HepG2 (cell line): Measurements from ENCODE around the gene ELL. TPM values are rescaled to one million over a fixed set of nuclear protein-coding genes. Genes with fewer than 3 reads are reported as not detected.

Experiments used
- BHLHE40 ChIP-seq: IDR thresholded peaks from 2 replicates; pipeline ENCODE4 v1.6.1; 2011; ENCODE audit warnings: low read length, improper control_type of control experiment
- ETV5 ChIP-seq: IDR thresholded peaks from 2 replicates; pipeline ENCODE4 v1.6.1; 2018; ENCODE audit warnings: missing biosample characterization, missing genetic modification reagents, inconsistent platforms, borderline replicate concordance
- FOXP1 ChIP-seq, 2 experiments: fragments of 450-650 bp in 1 of 2; IDR thresholded peaks; 2 replicates each; pipeline ENCODE4 v1.6.1; 2017 to 2018; ENCODE audit warnings: antibody characterized with exemption in 1 of 2
- MTF1 ChIP-seq: sonication (generic); formaldehyde crosslinking; IDR thresholded peaks from 2 replicates; pipeline ENCODE4 v1.5.0; 2020; ENCODE audit warnings: missing genetic modification reagents
- MZF1 ChIP-seq: sonication (generic); formaldehyde crosslinking; IDR thresholded peaks from 2 replicates; pipeline ENCODE4 v1.8.1; 2023; ENCODE audit warnings: mild to moderate bottlenecking, missing genetic modification reagents, borderline replicate concordance
- NCOA2 ChIP-seq: sonication (generic); formaldehyde crosslinking; IDR thresholded peaks from 2 replicates; pipeline ENCODE4 v1.8.0; 2022; ENCODE audit warnings: inconsistent platforms
- NFIB ChIP-seq: sonication (generic); formaldehyde crosslinking; IDR thresholded peaks from 2 replicates; pipeline ENCODE4 v1.9.0; 2021; ENCODE audit warnings: missing genetic modification reagents, mild to moderate bottlenecking, borderline replicate concordance
- NFKB2 ChIP-seq: sonication (generic); formaldehyde crosslinking; IDR thresholded peaks from 2 replicates; pipeline ENCODE4 v1.4.0; 2020; ENCODE audit warnings: missing genetic modification reagents, borderline replicate concordance
- NFYC ChIP-seq: IDR thresholded peaks from 2 replicates; pipeline ENCODE4 v1.6.1; 2016; ENCODE audit warnings: missing genetic modification reagents, missing compliant biosample characterization
- SP1 ChIP-seq, 2 experiments: fragments of 450-650 bp in 1 of 2; sonication (generic) in 1 of 2; formaldehyde crosslinking in 1 of 2; IDR thresholded peaks; 2 replicates each; pipeline versions ENCODE4 v1.4.0 to v1.6.1; 2016 to 2020; ENCODE audit warnings: missing genetic modification reagents in 1 of 2
- ZNF234 ChIP-seq: sonication (generic); formaldehyde crosslinking; conservative IDR thresholded peaks from 2 replicates; pipeline ENCODE4 v1.5.1; 2020; ENCODE audit warnings: mild to moderate bottlenecking, missing genetic modification reagents
- ZNF350 ChIP-seq: sonication (generic); formaldehyde crosslinking; IDR thresholded peaks from 2 replicates; pipeline ENCODE4 v1.4.0; 2020; ENCODE audit warnings: mild to moderate bottlenecking, low read depth, missing genetic modification reagents, borderline replicate concordance
- ZNF615 ChIP-seq: sonication (generic); formaldehyde crosslinking; IDR thresholded peaks from 2 replicates; pipeline ENCODE4 v1.5.0; 2020; ENCODE audit warnings: mild to moderate bottlenecking, missing genetic modification reagents, borderline replicate concordance
- ZNF672 ChIP-seq: sonication (generic); formaldehyde crosslinking; IDR thresholded peaks from 2 replicates; pipeline ENCODE4 v1.8.1; 2022; ENCODE audit warnings: missing genetic modification reagents
- ZNF720 ChIP-seq: sonication (generic); formaldehyde crosslinking; IDR thresholded peaks from 2 replicates; pipeline ENCODE4 v1.4.0; 2020; ENCODE audit warnings: missing genetic modification reagents
- ZNF777 ChIP-seq: sonication (generic); formaldehyde crosslinking; IDR thresholded peaks from 2 replicates; pipeline ENCODE4 v1.4.0; 2020; ENCODE audit warnings: missing genetic modification reagents
- polyA plus RNA-seq, 8 experiments: library from polyadenylated mRNA; depleted of rRNA in 3 of 8; stranded (reverse) in 7 of 8; unstranded in 1 of 8; fragments of >200 nt; fragmentation: Illumina TruSeq in 4 of 8; extraction: Trizol in 4 of 8; gene quantifications; 2 replicates each; pipeline versions ENCODE4 v1.2.1 to v1.2.3, GENCODE V29; 2011 to 2016; ENCODE audit warnings: low read depth in 4 of 8, missing spikeins in 1 of 8, mixed read lengths in 1 of 8; ENCODE audit not compliant: insufficient read depth in 1 of 8
- total RNA-seq, 5 experiments: library from RNA; depleted of rRNA; stranded (reverse); fragments of >200 nt; fragmentation: Illumina TruSeq; extraction: Trizol; gene quantifications; 2 replicates each; pipeline ENCODE4 v1.2.3, GENCODE V29; 2016; ENCODE audit warnings: low read depth in 1 of 5
- TF ChIP-seq, protein P1 (sequence below): sonication (generic); formaldehyde crosslinking; IDR thresholded peaks from 2 replicates; pipeline ENCODE4 v1.4.0; 2020; ENCODE audit warnings: mild to moderate bottlenecking, missing genetic modification reagents
- TF ChIP-seq, protein P2 (sequence below): sonication (generic); formaldehyde crosslinking; IDR thresholded peaks from 2 replicates; pipeline ENCODE4 v1.4.0; 2020; ENCODE audit warnings: missing genetic modification reagents
- TF ChIP-seq, protein P3 (sequence below): sonication (generic); formaldehyde crosslinking; IDR thresholded peaks from 2 replicates; pipeline ENCODE4 v1.4.0; 2020; ENCODE audit warnings: missing genetic modification reagents, mild to moderate bottlenecking, borderline replicate concordance
- TF ChIP-seq, protein P4 (sequence below): sonication (generic); formaldehyde crosslinking; IDR thresholded peaks from 2 replicates; pipeline ENCODE4 v1.8.0; 2023; ENCODE audit warnings: mild to moderate bottlenecking, missing genetic modification reagents
- TF ChIP-seq, protein P5 (sequence below): sonication (generic); formaldehyde crosslinking; IDR thresholded peaks from 2 replicates; pipeline ENCODE4 v1.9.0; 2022; ENCODE audit warnings: low read depth, missing genetic modification reagents
- TF ChIP-seq, protein P6 (sequence below): sonication (generic); formaldehyde crosslinking; IDR thresholded peaks from 2 replicates; pipeline ENCODE4 v1.8.1; 2023; ENCODE audit warnings: mild to moderate bottlenecking, missing genetic modification reagents

Gene ELL
- total and polyA plus RNA-seq, 2 of the 13 experiments (the other 11 are each of a cell fraction or from before 2014, with no cell fraction given): 3.7 to 5.4 TPM

DNA sequence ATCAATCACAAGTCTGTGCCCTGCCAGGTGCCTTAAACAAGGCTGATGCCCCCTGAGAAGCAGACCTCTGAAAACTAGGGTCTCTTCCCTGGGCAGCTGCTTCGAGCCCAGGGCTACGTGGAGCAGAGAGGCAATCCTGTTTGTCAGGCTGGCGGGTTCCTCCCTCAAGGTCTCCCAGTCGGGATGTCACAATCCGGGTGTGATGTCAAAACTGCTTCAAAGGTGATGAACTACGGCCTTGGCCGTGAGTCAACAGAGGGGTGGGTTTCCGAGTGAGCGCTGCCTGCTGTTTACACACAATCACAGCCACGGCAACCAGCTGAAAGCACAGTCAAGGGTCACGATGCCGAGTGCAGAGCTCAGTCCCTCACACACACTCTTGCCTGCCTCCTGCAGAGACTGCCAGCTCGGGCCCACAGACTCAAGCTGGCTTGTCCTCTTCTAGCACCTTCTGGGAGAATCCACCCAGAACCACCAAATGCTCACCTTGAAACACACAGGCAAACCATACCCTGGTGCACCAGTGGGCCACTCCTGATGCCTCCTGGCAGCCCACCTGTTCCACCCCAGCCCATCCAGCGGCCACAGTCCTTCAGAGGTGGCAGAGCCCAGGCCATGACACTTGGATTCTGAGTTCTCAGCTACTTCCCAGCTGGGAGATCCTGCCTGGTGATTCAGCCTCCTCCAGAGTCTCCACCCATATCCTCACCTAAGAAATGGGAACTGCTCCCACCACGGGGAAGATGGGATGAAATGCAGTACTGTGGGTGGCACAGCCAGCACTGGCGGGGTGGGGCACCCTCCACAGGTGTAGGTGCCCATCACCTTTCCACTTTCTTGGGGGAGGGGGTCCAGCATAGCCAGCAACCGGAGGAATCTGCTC, 6.8 kb downstream of the ELL start (continued):
- TF ChIP-seq, protein P1, sequence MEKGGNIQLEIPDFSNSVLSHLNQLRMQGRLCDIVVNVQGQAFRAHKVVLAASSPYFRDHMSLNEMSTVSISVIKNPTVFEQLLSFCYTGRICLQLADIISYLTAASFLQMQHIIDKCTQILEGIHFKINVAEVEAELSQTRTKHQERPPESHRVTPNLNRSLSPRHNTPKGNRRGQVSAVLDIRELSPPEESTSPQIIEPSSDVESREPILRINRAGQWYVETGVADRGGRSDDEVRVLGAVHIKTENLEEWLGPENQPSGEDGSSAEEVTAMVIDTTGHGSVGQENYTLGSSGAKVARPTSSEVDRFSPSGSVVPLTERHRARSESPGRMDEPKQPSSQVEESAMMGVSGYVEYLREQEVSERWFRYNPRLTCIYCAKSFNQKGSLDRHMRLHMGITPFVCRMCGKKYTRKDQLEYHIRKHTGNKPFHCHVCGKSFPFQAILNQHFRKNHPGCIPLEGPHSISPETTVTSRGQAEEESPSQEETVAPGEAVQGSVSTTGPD (CRISPR knock-in tag): no peak
- TF ChIP-seq ZNF350 (CRISPR knock-in tag) (peak; percentile 99), ETV5 (CRISPR knock-in tag) (peak; percentile 94), ZNF720 (CRISPR knock-in tag) (no peak), NFIB (CRISPR knock-in tag) (no peak), ZNF777 (CRISPR knock-in tag) (no peak), NCOA2 (CRISPR knock-in tag) (peak; percentile 98), ZNF234 (CRISPR knock-in tag) (no peak), ZNF615 (CRISPR knock-in tag) (peak; percentile 88; the same call in 1 of the 2 replicates), BHLHE40 (peak; percentile 81), FOXP1 (IDR thresholded peaks at IDR 0.05) (peak; percentile 90), FOXP1 (CRISPR knock-in tag; IDR thresholded peaks at IDR 0.05) (peak; percentile 98), MTF1 (peak; percentile 93; the same call in 1 of the 2 replicates), SP1 (IDR thresholded peaks at IDR 0.05) (no peak), SP1 (CRISPR knock-in tag; IDR thresholded peaks at IDR 0.05) (peak; percentile 61; the same call in 1 of the 2 replicates), ZNF672 (CRISPR knock-in tag) (no peak), NFYC (peak; percentile 49; the same call in 1 of the 2 replicates), MZF1 (CRISPR knock-in tag) (no peak), NFKB2 (peak; percentile 77; the same call in 1 of the 2 replicates)
- TF ChIP-seq, protein P2, sequence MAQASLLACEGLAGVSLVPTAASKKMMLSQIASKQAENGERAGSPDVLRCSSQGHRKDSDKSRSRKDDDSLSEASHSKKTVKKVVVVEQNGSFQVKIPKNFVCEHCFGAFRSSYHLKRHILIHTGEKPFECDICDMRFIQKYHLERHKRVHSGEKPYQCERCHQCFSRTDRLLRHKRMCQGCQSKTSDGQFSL (CRISPR knock-in tag): no peak
- TF ChIP-seq, protein P3, sequence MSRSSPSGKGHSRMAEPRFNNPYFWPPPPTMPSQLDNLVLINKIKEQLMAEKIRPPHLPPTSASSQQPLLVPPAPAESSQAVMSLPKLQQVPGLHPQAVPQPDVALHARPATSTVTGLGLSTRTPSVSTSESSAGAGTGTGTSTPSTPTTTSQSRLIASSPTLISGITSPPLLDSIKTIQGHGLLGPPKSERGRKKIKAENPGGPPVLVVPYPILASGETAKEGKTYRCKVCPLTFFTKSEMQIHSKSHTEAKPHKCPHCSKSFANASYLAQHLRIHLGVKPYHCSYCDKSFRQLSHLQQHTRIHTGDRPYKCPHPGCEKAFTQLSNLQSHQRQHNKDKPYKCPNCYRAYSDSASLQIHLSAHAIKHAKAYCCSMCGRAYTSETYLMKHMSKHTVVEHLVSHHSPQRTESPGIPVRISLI (CRISPR knock-in tag): peak; percentile 93
- TF ChIP-seq, protein P4, sequence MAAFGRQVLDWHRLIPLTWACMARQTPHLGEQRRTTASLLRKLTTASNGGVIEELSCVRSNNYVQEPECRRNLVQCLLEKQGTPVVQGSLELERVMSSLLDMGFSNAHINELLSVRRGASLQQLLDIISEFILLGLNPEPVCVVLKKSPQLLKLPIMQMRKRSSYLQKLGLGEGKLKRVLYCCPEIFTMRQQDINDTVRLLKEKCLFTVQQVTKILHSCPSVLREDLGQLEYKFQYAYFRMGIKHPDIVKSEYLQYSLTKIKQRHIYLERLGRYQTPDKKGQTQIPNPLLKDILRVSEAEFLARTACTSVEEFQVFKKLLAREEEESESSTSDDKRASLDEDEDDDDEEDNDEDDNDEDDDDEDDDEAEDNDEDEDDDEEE (CRISPR knock-in tag): no peak
- TF ChIP-seq, protein P5, sequence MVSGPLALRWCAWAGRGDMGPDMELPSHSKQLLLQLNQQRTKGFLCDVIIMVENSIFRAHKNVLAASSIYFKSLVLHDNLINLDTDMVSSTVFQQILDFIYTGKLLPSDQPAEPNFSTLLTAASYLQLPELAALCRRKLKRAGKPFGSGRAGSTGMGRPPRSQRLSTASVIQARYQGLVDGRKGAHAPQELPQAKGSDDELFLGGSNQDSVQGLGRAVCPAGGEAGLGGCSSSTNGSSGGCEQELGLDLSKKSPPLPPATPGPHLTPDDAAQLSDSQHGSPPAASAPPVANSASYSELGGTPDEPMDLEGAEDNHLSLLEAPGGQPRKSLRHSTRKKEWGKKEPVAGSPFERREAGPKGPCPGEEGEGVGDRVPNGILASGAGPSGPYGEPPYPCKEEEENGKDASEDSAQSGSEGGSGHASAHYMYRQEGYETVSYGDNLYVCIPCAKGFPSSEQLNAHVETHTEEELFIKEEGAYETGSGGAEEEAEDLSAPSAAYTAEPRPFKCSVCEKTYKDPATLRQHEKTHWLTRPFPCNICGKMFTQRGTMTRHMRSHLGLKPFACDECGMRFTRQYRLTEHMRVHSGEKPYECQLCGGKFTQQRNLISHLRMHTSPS: peak; percentile 77; the same call in 1 of the 2 replicates
- TF ChIP-seq, protein P6, sequence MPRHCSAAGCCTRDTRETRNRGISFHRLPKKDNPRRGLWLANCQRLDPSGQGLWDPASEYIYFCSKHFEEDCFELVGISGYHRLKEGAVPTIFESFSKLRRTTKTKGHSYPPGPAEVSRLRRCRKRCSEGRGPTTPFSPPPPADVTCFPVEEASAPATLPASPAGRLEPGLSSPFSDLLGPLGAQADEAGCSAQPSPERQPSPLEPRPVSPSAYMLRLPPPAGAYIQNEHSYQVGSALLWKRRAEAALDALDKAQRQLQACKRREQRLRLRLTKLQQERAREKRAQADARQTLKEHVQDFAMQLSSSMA (CRISPR knock-in tag): peak; percentile 76; the same call in 1 of the 2 replicates
